Measurements from ENCODE around the gene ARHGAP21. TPM values are rescaled to one million over a fixed set of nuclear protein-coding genes. Genes with fewer than 3 reads are reported as not detected.

Gene ARHGAP21
- total and polyA plus RNA-seq, 9 of the 15 experiments (the other 6 are each of a cell fraction or from before 2014, with no cell fraction given), result 13.6 to 145 (median 60.8) TPM

GRCh38 chr10:24652381-24652957 lies 71.2 kb downstream of the ARHGAP21 start:
- Histone ChIP-seq H3K36me3 (ENCODE audit: control insufficient read depth, insufficient read depth, low read length) (no peaks in the 10 kb centered on the region), H4K20me1 (replicated peaks; ENCODE audit: control insufficient read depth, insufficient read depth, low read length) (no peaks in the 10 kb centered on the region), H3K27me3 (ENCODE audit: control insufficient read depth in 2 of 2, insufficient read depth in 2 of 2, low read length in 2 of 2) (no peaks in the 10 kb centered on the region), H3K4me3 (no peak overlapping the region), H3K79me2 (ENCODE audit: control insufficient read depth, insufficient read depth, low read length) (peaks cover 2% of the 10 kb centered on the region; the same call in 1 of the 3 replicates), H3K27ac (ENCODE audit: extremely low read depth, low read depth, low read length) (no peak overlapping the region), H3K9me1 (ENCODE audit: control insufficient read depth, insufficient read depth, low read length) (no peaks in the 10 kb centered on the region), H3K9me3 (replicated peaks; ENCODE audit: control insufficient read depth, insufficient read depth, low read depth, low read length) (no peaks in the 10 kb centered on the region), H3K4me1 (replicated peaks in 1 of 2; ENCODE audit: control insufficient read depth in 2 of 2, insufficient read depth in 2 of 2, low read length in 2 of 2) (no peaks in the 10 kb centered on the region), H2AFZ (ENCODE audit: low read depth, low read length) (no peak overlapping the region), H3K9ac (ENCODE audit: insufficient read depth in 1 of 2, low read depth in 2 of 2, low read length in 2 of 2) (no peak overlapping the region), H3K4me2 (ENCODE audit: insufficient read depth, low read length) (no peak overlapping the region)
- CTCF ChIA-PET (ENCODE audit: low intra/inter-chr PET ratio), result no interaction called here
- BruUV-seq (replicated peaks), result no TSS peak
- ATAC-seq (no peak), DNase-seq (ENCODE audit: extremely low read depth in 1 of 4, low spot score in 3 of 4) (no peak), FAIRE-seq (no peak)
- POLR2A ChIA-PET, result no interaction called here
- WGBS (ENCODE audit: insufficient coverage, low coverage, missing lambda C conversion rate), result 92% methylated on average over 4 of the region's 4 CpGs
- intact Hi-C loops (cut with micrococcal nuclease), result no loop called here
- in situ Hi-C loops (cut with MboI), result no loop called here
- TF ChIP-seq NR2F6 (CRISPR knock-in tag; IDR thresholded peaks at IDR 0.05), result no peak
- no peak for TF ChIP-seq STAT5A (IDR thresholded peaks at IDR 0.05; ENCODE audit: borderline replicate concordance, low read length)
- TF ChIP-seq RFX1 (IDR thresholded peaks at IDR 0.05), result no peak
- TF ChIP-seq ATF3 (IDR thresholded peaks at IDR 0.05), result no peak
- no peak for TF ChIP-seq ATF3 (CRISPR knock-in tag; conservative IDR thresholded peaks at IDR 0.05)
- TF ChIP-seq GTF3C2 (IDR thresholded peaks at IDR 0.05; ENCODE audit: borderline replicate concordance, extremely low read depth, insufficient read length), result no peak
- no peak for TF ChIP-seq PTBP1 (IDR thresholded peaks at IDR 0.05; ENCODE audit: low read depth, low read length)
- TF ChIP-seq ARID1B (IDR thresholded peaks at IDR 0.05), result no peak
